Testis (tissue), 2 donors: Measurements from ENCODE around the gene OSR1.

Experiments used
- CTCF ChIP-seq, 3 experiments: fragments of 450-650 bp in 2 of 3; fragments of 200-600 bp in 1 of 3; sonication (generic) in 1 of 3; IDR thresholded peaks; one replicate each; pipeline ENCODE4 v1.5.1; 2016 to 2019; ENCODE audit warnings: antibody characterized with exemption in 3 of 3, mild to moderate bottlenecking in 2 of 3, moderate library complexity in 1 of 3
- POLR2A ChIP-seq: fragments of 450-650 bp; IDR thresholded peaks from one replicate; pipeline ENCODE4 v1.6.1; 2017; ENCODE audit warnings: antibody characterized with exemption, mild to moderate bottlenecking, moderate library complexity

DNA sequence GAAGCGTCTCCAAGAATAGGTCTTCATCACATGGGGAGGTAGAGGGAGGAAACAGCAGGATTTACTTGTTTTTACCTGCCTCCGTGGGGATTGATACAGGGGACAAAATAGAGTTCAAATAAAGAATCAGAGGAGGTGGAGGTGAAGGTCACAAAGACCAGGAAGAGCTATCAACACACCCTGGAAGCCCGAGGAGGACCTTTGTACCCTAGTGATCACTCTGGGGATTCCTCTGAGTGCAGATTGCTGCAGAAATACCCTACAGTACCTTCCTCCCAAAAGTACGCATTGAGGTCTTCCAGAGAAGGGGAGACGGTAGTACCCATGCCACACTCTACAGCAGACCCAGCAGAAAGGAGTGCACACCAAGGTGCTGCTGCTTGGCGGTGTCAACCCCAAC, 44.9 kb downstream of the OSR1 start:
- TF ChIP-seq CTCF (IDR thresholded peaks at IDR 0.05) (no peak), POLR2A (no peak)
